SH-SY5Y (cell line): ENCODE data around the gene TOB1.

Experiments
- GATA2 ChIP-seq: IDR thresholded peaks from 2 replicates; pipeline ENCODE4 v1.6.1; 2011; ENCODE audit warnings: mild to moderate bottlenecking, low read depth, low read length
- GATA3 ChIP-seq: IDR thresholded peaks from 2 replicates; pipeline ENCODE4 v1.6.1; 2011; ENCODE audit warnings: low read depth, mild to moderate bottlenecking, low read length, moderate library complexity

GRCh38 chr17:50879086-50879485 is 12.9 kb upstream of the TOB1 start:
- TF ChIP-seq GATA2 = no peak
- TF ChIP-seq GATA3 = no peak
